ENCODE data around the gene C1orf174. TPM values are rescaled to one million over a fixed set of nuclear protein-coding genes. Genes with fewer than 3 reads are reported as not detected.
A peak's percentile ranks its signal among the peaks of the same experiment; 100 is the strongest.
"Not testable (repeated sequence)": the region's sequence is repeated elsewhere in the genome, so short reads cannot be mapped to it uniquely, and the experiment has no call there.

Gene C1orf174
- total RNA-seq, 4 donors from 2014 or later = 12.7 to 22.6 (median 17.7) TPM

DNA sequence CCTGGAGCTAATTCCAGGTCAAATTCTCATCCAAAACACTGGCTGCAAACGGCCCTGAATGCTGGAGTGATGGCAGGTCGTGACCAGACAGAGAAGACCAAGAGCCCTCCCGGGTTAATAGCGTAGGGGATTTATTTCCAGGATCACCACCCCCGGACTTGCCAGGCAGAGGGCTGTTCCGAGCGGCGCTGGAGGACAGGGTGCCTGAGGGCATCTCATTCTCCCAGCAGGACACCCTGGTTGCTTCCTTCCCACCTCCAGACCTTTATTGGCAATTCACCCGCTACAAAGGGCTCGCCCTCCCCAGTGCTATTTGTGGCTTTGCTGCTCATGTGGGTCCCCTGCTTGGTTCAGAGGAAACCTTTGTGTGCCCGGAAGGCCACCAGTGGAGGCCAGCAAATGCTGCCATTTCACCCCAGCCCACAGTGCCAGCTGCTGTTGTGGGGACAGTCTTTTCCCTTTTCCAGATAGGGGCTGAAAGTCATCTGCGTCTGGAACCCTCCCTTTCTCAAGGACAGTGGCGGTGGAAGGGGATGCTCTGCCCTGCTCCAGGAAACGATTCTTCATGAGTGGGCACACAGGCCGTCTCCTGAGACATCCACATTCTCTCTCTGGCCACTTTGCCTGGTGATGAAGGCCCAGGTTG is 19.0 kb upstream of the C1orf174 start:
- TF ChIP-seq, protein P1, sequence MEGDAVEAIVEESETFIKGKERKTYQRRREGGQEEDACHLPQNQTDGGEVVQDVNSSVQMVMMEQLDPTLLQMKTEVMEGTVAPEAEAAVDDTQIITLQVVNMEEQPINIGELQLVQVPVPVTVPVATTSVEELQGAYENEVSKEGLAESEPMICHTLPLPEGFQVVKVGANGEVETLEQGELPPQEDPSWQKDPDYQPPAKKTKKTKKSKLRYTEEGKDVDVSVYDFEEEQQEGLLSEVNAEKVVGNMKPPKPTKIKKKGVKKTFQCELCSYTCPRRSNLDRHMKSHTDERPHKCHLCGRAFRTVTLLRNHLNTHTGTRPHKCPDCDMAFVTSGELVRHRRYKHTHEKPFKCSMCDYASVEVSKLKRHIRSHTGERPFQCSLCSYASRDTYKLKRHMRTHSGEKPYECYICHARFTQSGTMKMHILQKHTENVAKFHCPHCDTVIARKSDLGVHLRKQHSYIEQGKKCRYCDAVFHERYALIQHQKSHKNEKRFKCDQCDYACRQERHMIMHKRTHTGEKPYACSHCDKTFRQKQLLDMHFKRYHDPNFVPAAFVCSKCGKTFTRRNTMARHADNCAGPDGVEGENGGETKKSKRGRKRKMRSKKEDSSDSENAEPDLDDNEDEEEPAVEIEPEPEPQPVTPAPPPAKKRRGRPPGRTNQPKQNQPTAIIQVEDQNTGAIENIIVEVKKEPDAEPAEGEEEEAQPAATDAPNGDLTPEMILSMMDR (IDR thresholded peaks at IDR 0.05) = no peak
- TF ChIP-seq POLR2A (IDR thresholded peaks at IDR 0.05) = no peak
- intact Hi-C loops (cut with DNase I; ENCODE audit: low total_unique reads) = no loop called here
- WGBS, 2 donors = 58 to 68% methylated on average over 15 of the region's 15 CpGs
- no peak overlapping the region for H3K4me3 ChIP-seq (ENCODE audit: low read depth, poor library complexity, severe bottlenecking)
- DNase-seq (ENCODE audit: low spot score in 2 of 2) = no peak

DNA sequence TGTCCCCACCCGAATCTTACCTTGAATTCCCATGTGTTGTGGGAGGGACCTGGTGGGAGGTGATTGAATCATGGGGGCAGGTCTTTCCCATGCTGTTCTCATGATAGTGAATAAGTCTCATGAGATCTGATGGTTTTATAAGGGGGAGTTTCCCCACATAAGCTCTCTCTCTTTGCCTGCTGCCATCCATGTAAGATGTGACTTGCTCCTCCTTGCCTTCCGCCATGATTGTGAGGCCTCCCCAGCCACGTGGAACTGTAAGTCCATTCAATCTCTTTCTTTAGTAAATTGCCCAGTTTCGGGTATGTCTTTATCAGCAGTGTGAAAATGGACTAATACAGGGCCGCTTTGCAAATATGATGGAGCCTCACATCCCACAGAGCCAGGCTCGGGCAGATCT is 18.3 kb upstream of the C1orf174 start:
- H3K4me3 ChIP-seq (ENCODE audit: low read depth, poor library complexity, severe bottlenecking); DNase-seq (ENCODE audit: low spot score in 2 of 2); intact Hi-C loops (cut with DNase I; ENCODE audit: low total_unique reads): not testable (repeated sequence)
- 59 to 78% methylated on average over 6 of the region's 6 CpGs for WGBS, 2 donors

DNA sequence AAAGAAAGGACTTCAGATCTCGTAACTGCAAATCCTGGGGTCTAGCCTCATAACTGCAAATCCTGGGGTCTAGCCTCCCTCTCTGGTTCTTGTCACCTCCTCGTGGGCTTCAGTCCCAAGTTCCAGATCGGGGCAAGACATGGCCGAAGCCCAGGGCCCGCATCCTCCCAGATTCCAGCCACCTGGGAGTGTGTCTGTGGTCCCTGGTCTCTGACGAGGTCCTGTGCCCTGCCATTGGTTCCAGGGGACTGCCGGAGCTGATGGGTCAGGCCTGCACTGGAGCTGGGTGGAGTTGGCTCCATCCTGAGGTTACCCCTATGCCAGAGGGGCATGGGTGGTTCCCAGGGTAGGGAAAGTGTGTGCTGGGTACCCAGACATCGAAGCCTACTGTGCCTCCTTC is 17.7 kb upstream of the C1orf174 start:
- intact Hi-C loops (cut with DNase I; ENCODE audit: low total_unique reads) = no loop called here
- peak in 1 of 2 donors; percentile 48 for DNase-seq (ENCODE audit: low spot score in 2 of 2)
- TF ChIP-seq, protein P1 (IDR thresholded peaks at IDR 0.05) = no peak
- TF ChIP-seq POLR2A (IDR thresholded peaks at IDR 0.05) = no peak
- no peak overlapping the region for H3K4me3 ChIP-seq (ENCODE audit: low read depth, poor library complexity, severe bottlenecking)
- 80 to 87% methylated on average over 7 to 8 of the region's 8 CpGs for WGBS, 2 donors

DNA sequence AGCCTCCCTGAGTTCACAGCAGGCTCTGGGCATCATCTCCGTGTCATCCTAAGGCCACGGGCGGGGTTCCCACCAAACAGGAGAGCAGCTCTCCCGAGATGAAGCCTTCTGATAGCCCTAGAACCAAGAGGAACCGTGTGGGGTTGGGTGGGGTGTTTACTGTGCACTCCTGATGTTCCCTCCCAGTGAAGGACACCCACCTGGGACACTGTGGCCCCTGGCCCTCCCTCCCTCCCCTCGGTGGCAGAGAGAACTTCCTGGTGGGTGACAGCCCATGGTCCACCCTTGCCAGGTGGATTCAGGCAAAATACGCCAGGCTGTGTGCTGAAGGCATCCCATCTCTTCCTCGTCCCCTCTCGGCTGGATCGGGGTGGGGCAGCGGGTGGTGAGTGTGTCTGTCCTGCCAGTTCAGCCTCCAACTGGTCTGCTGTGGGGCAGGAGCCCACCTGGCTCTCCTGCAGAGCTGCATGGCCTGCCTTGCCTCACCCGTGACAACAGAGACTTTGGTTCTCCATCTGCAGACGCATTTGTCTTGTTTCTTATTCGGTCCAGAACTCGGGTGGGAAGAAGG is 15.6 kb upstream of the C1orf174 start:
- intact Hi-C loops (cut with DNase I; ENCODE audit: low total_unique reads) = no loop called here
- no peak overlapping the region for H3K4me3 ChIP-seq (ENCODE audit: low read depth, poor library complexity, severe bottlenecking)
- TF ChIP-seq, protein P1 (IDR thresholded peaks at IDR 0.05) = no peak
- no peak for TF ChIP-seq POLR2A (IDR thresholded peaks at IDR 0.05)
- WGBS, 2 donors = 85% methylated on average over 14 of the region's 15 CpGs
- DNase-seq (ENCODE audit: low spot score in 2 of 2) = peak in 1 of 2 donors; percentile 72

DNA sequence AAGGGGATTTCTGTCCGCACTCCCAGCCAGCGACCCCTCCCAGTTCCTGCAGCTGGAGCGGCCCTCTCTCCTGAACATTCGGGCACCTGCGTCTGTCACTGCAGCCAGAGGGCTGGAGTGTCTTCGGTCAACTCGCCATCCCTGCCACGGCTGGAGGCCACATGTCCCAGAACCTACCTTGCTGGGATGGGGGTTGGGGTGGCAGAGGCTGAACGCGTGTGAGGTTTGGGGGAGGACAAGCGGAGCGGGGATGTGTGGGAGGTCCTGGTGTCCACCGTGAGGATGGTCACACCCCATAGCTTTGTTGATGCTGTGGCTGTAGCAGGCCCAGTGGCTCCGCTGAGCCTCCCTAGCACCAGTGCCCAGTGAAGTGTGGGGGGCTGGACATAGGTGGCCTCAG is 14.8 kb upstream of the C1orf174 start:
- intact Hi-C loops (cut with DNase I; ENCODE audit: low total_unique reads) = no loop called here
- DNase-seq (ENCODE audit: low spot score in 2 of 2) = peak in 1 of 2 donors; percentile 71
- WGBS, 2 donors = 89 to 91% methylated on average over 13 to 14 of the region's 14 CpGs
- H3K4me3 ChIP-seq (ENCODE audit: low read depth, poor library complexity, severe bottlenecking) = no peak overlapping the region
- no peak for TF ChIP-seq POLR2A (IDR thresholded peaks at IDR 0.05)
- TF ChIP-seq, protein P1 (IDR thresholded peaks at IDR 0.05) = no peak

DNA sequence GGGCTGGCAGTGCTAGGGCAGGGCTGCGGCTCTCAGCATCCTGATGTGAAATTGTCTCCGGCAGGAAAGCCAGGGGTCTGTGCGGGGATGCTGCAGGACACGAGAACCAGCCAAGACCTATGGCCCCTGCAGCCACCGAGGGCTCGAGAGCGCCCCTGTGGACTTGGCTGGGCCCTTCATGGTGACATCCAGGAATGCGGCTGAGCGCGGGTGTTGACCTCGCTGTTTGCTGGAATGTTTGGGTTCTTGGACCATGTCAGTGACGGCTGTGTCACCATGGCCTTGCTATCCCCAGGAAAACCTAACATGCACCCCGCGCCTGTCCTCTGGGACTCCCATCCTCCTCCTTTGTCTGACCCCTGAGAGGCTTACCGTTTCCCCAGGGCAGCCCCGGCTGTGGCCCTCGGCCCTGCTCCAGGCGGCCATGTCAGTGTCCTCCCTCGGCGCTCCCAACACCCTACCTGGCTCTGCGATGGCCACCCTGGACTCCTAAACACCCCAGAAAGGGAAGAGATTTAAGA is 14.3 kb upstream of the C1orf174 start:
- TF ChIP-seq, protein P1 (IDR thresholded peaks at IDR 0.05) = no peak
- no peak for TF ChIP-seq POLR2A (IDR thresholded peaks at IDR 0.05)
- DNase-seq (ENCODE audit: low spot score in 2 of 2) = peak in 1 of 2 donors; percentile 65
- H3K4me3 ChIP-seq (ENCODE audit: low read depth, poor library complexity, severe bottlenecking) = no peak overlapping the region
- intact Hi-C loops (cut with DNase I; ENCODE audit: low total_unique reads) = no loop called here
- WGBS, 2 donors = 95% methylated on average over 16 to 18 of the region's 21 CpGs
